Thyroid gland (tissue), 4 donors: ENCODE measurements around the gene SH2D4B. TPM values are rescaled to one million over a fixed set of nuclear protein-coding genes. Genes with fewer than 3 reads are reported as not detected.

Experiments used
- DNase-seq, 2 donors: peaks; one replicate each; pipeline ENCODE4 v3.0.0-alpha.2; 2019
- H3K27ac ChIP-seq, 3 donors: fragments of 200-600 bp; sonication (generic); 1 replicate in 2 of 3; 2 replicates in 1 of 3; pipeline ENCODE4 v1.5.1; 2016 to 2019; ENCODE audit warnings: mild to moderate bottlenecking in 1 of 3, moderate library complexity in 1 of 3
- H3K27me3 ChIP-seq: fragments of 200-600 bp; sonication (generic); one replicate; pipeline ENCODE4 v1.5.1; 2019
- H3K36me3 ChIP-seq, 2 donors: fragments of 200-600 bp; sonication (generic); one replicate each; pipeline ENCODE4 v1.5.1; 2016 to 2019
- H3K4me1 ChIP-seq, 2 donors: fragments of 200-600 bp; sonication (generic); one replicate each; pipeline ENCODE4 v1.5.1; 2017 to 2019
- H3K4me3 ChIP-seq, 3 donors: fragments of 200-600 bp; sonication (generic); replicated peaks in 1 of 3; 1 replicate in 2 of 3; 2 replicates in 1 of 3; pipeline ENCODE4 v1.5.1; 2016; ENCODE audit warnings: mild to moderate bottlenecking in 1 of 3
- H3K9me3 ChIP-seq: fragments of 200-600 bp; sonication (generic); one replicate; pipeline ENCODE4 v1.5.1; 2017
- CTCF ChIP-seq, 6 experiments: fragments of 200-600 bp in 3 of 6; fragments of 450-650 bp in 3 of 6; sonication (generic) in 3 of 6; IDR thresholded peaks; one replicate each; pipeline ENCODE4 v1.5.1; 2016 to 2019; ENCODE audit warnings: antibody characterized with exemption in 6 of 6, mild to moderate bottlenecking in 2 of 6, inconsistent platforms in 1 of 6, moderate library complexity in 1 of 6
- POLR2A ChIP-seq, 2 donors: fragments of 450-650 bp; IDR thresholded peaks; one replicate each; pipeline ENCODE4 v1.6.1; 2017; ENCODE audit warnings: antibody characterized with exemption in 2 of 2, mild to moderate bottlenecking in 2 of 2, moderate library complexity in 1 of 2
- WGBS, 2 donors: methylation state at CpG; one replicate each; pipeline ENCODE4 v1.1.5; 2017; 5-methylcytosine and 5-hydroxymethylcytosine counted together
- intact Hi-C: fragments of 100-400 bp; cut with DNase I; formaldehyde crosslinking; loops from one replicate; pipeline ENCODE4 v1.15.1; 2023
- total RNA-seq, 4 donors: library from RNA; depleted of rRNA; stranded (reverse); fragments of >200 nt; gene quantifications; one replicate each; pipeline ENCODE4 v1.2.3, GENCODE V29; 2016

The SH2D4B gene
- total RNA-seq, 4 donors from 2014 or later, result 1.1 to 1.6 TPM; not detected in 2

DNA sequence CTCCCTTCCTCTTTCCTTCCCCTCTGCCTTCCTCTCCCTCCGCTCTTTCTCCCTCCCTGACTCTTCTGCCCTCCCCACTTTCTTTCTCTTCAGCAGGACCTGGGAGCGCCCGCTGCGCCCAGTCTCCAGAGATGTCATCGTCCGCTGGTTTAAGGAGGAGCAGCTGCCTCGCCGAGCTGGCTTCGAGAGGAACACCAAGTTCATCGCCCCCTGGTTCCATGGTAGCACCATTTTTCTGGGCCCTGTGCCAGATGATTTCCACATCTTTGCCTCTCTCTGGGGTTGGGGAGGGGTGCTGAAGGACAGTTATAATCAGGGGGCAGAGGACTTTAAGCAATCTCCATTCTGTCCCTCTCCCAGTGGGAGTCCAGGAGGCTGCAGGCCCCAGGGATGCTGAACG lies 71.6 kb downstream of the SH2D4B start:
- 47 to 54% methylated on average over 10 to 11 of the region's 11 CpGs for WGBS, 2 donors
- H3K27me3 ChIP-seq, result no peaks in the 10 kb centered on the region
- TF ChIP-seq CTCF (IDR thresholded peaks at IDR 0.05) (no peak), POLR2A (IDR thresholded peaks at IDR 0.05) (no peak)
- H3K4me1 ChIP-seq, result peaks cover 46 to 50% of the 10 kb centered on the region in 2 donors
- peak; percentile 89 to 91 for DNase-seq
- H3K9me3 ChIP-seq, result no peaks in the 10 kb centered on the region
- no peaks in the 10 kb centered on the region for H3K36me3 ChIP-seq
- no peak overlapping the region for H3K4me3 ChIP-seq
- intact Hi-C loops, result no loop called here
- H3K27ac ChIP-seq, result peak overlapping the region; percentile 71 to 88 (median 88)

GRCh38 chr10:80611481-80612185 lies 73.9 kb downstream of the SH2D4B start:
- intact Hi-C loops, result no loop called here
- no peak overlapping the region for H3K4me3 ChIP-seq
- H3K36me3 ChIP-seq, result no peaks in the 10 kb centered on the region
- no peak for TF ChIP-seq POLR2A (IDR thresholded peaks at IDR 0.05)
- no peak for TF ChIP-seq CTCF (IDR thresholded peaks at IDR 0.05)
- peaks cover 46 to 50% of the 10 kb centered on the region in 2 donors for H3K4me1 ChIP-seq
- H3K27ac ChIP-seq, result peak overlapping the region; percentile 71 to 88 (median 88)
- WGBS, 2 donors, result 24 to 31% methylated on average over 6 of the region's 6 CpGs
- H3K9me3 ChIP-seq, result no peaks in the 10 kb centered on the region
- no peaks in the 10 kb centered on the region for H3K27me3 ChIP-seq
- peak; percentile 89 to 90 for DNase-seq

DNA sequence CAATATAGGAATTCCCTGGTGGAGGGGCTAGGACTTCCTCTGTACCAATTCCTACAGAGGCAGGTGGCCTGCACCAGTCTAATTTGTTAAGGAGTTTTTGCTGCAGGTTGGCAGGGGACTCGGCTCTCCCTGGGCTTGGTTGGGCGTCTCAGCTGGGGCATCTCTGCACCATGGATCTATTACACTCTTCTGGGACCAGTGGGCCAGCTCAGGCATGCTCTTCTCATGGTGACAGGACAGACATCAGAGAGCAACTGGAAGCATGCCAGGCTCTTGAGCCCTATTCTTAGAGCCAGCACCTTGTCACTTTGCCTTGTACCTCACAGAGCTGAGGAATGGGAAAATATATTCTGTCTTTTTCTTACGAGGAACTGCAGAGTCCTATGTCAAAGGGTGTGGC lies 74.6 kb downstream of the SH2D4B start:
- Histone ChIP-seq H3K4me1 (peaks cover 46 to 49% of the 10 kb centered on the region in 2 donors), H3K36me3 (no peaks in the 10 kb centered on the region), H3K27me3 (no peaks in the 10 kb centered on the region), H3K4me3 (no peak overlapping the region), H3K27ac (peak overlapping the region; percentile 88 to 91 (median 88)), H3K9me3 (no peaks in the 10 kb centered on the region)
- intact Hi-C loops, result no loop called here
- DNase-seq, result peak; percentile 97 to 98
- WGBS, 2 donors, result 28 to 55% methylated on average over 3 of the region's 3 CpGs
- TF ChIP-seq CTCF (IDR thresholded peaks at IDR 0.05), result no peak
- no peak for TF ChIP-seq POLR2A (IDR thresholded peaks at IDR 0.05)

- H3K27ac ChIP-seq, result peak overlapping the region; percentile 69 to 91 (median 88)
- no peak for DNase-seq
- no peaks in the 10 kb centered on the region for H3K9me3 ChIP-seq
- H3K4me3 ChIP-seq, result no peak overlapping the region
- intact Hi-C loops, result no loop called here
- H3K27me3 ChIP-seq, result no peaks in the 10 kb centered on the region
- no peak for TF ChIP-seq POLR2A (IDR thresholded peaks at IDR 0.05)
- no peak for TF ChIP-seq CTCF (IDR thresholded peaks at IDR 0.05)
- WGBS, 2 donors, result 70 to 78% methylated on average over 7 to 8 of the region's 8 CpGs
- no peaks in the 10 kb centered on the region for H3K36me3 ChIP-seq
- peaks cover 36 to 42% of the 10 kb centered on the region in 2 donors for H3K4me1 ChIP-seq
Observed at GRCh38 chr10:80613466-80614170, 75.9 kb downstream of the SH2D4B start.
